Pulmonary artery endothelial cell (primary cell): ENCODE measurements around the gene GASK1A. TPM values are rescaled to one million over a fixed set of nuclear protein-coding genes. Genes with fewer than 3 reads are reported as not detected.
"Not testable (repeated sequence)": the region's sequence is repeated elsewhere in the genome, so short reads cannot be mapped to it uniquely, and the experiment has no call there.

Source experiments
- DNase-seq: peaks from one replicate; pipeline ENCODE4 v3.0.0-alpha.2; 2011; ENCODE audit warnings: low read depth, low spot score
- total RNA-seq: library from RNA; depleted of rRNA; stranded (reverse); fragments of >200 nt; gene quantifications from 2 replicates; pipeline ENCODE4 v1.2.3, GENCODE V29; 2014

The GASK1A gene
- total RNA-seq = under 0.01 and 0.04 TPM in 2 replicates

GRCh38 chr3:42979044-42979972 lies at the start of gene GASK1A:
Gene GASK1A (plus strand): TSS chr3:42979311. CDS start chr3:42979643, 332 bp downstream.
- no peak for DNase-seq

- DNase-seq = no peak
Measured at GRCh38 chr3:42934111-42934510, 45.0 kb upstream of the GASK1A start.

GRCh38 chr3:42934910-42935309 lies 44.2 kb upstream of the GASK1A start:
- DNase-seq = no peak

- DNase-seq = no peak
Measured at GRCh38 chr3:42935472-42935871, 43.6 kb upstream of the GASK1A start.

- no peak for DNase-seq
Measured at GRCh38 chr3:42936157-42936981, 42.7 kb upstream of the GASK1A start.

- DNase-seq = no peak
Measured at GRCh38 chr3:42937334-42937733, 41.8 kb upstream of the GASK1A start.

- DNase-seq = no peak
Measured at GRCh38 chr3:42942693-42943092, 36.4 kb upstream of the GASK1A start.

- DNase-seq = no peak
Measured at GRCh38 chr3:42946050-42946449, 33.1 kb upstream of the GASK1A start.

- DNase-seq = no peak
Measured at GRCh38 chr3:42957573-42957972, 21.5 kb upstream of the GASK1A start.

GRCh38 chr3:42960282-42960681 lies 18.8 kb upstream of the GASK1A start:
- DNase-seq = no peak

GRCh38 chr3:42960786-42961185 lies 18.3 kb upstream of the GASK1A start:
- DNase-seq = no peak

GRCh38 chr3:42961633-42962032 lies 17.5 kb upstream of the GASK1A start:
- peak; percentile 11 for DNase-seq

- no peak for DNase-seq
Measured at GRCh38 chr3:42963269-42963668, 15.8 kb upstream of the GASK1A start.

GRCh38 chr3:42964266-42964665 lies 14.8 kb upstream of the GASK1A start:
- no peak for DNase-seq

- DNase-seq = no peak
Measured at GRCh38 chr3:42970557-42970956, 8.6 kb upstream of the GASK1A start.

GRCh38 chr3:42970976-42971772 lies 7.9 kb upstream of the GASK1A start:
- DNase-seq = no peak

GRCh38 chr3:42974906-42975305 lies 4.2 kb upstream of the GASK1A start:
- not testable (repeated sequence) for DNase-seq

- DNase-seq = no peak
Measured at GRCh38 chr3:42975456-42975855, 3.7 kb upstream of the GASK1A start.

GRCh38 chr3:42975955-42976354 lies 3.2 kb upstream of the GASK1A start:
- DNase-seq = no peak

- no peak for DNase-seq
Measured at GRCh38 chr3:42980209-42980608, 1.1 kb downstream of the GASK1A start.

GRCh38 chr3:42980909-42981308 lies 1.8 kb downstream of the GASK1A start:
- no peak for DNase-seq
